Breast epithelium (tissue), 4 donors: ENCODE measurements around the gene NEK4. TPM values are rescaled to one million over a fixed set of nuclear protein-coding genes. Genes with fewer than 3 reads are reported as not detected.

Experiments
- DNase-seq, 2 donors: peaks; one replicate each; pipeline ENCODE4 v3.0.0-alpha.2; 2019; ENCODE audit warnings: low spot score in 2 of 2
- H3K27ac ChIP-seq, 2 donors: fragments of 200-600 bp; sonication (generic) in 1 of 2; one replicate each; pipeline ENCODE4 v1.5.1; 2016 to 2019; ENCODE audit warnings: mild to moderate bottlenecking in 1 of 2
- H3K27me3 ChIP-seq, 2 donors: fragments of 200-600 bp; sonication (generic) in 1 of 2; one replicate each; pipeline versions ENCODE4 v1.5.1 to v1.6.0; 2017 to 2019; ENCODE audit warnings: control low read depth in 1 of 2, mild to moderate bottlenecking in 1 of 2
- H3K36me3 ChIP-seq: fragments of 200-600 bp; one replicate; pipeline ENCODE4 v1.5.1; 2019
- H3K4me1 ChIP-seq, 2 donors: fragments of 200-600 bp; sonication (generic); one replicate each; pipeline ENCODE4 v1.5.1; 2016 to 2019; ENCODE audit warnings: control low read depth in 1 of 2
- H3K4me3 ChIP-seq, 3 donors: fragments of 200-600 bp; sonication (generic); 1 replicate in 2 of 3; 2 replicates in 1 of 3; pipeline ENCODE4 v1.5.1; 2016 to 2019; ENCODE audit warnings: mild to moderate bottlenecking in 3 of 3, moderate library complexity in 2 of 3
- H3K9me3 ChIP-seq, 2 donors: fragments of 200-600 bp; sonication (generic) in 1 of 2; one replicate each; pipeline ENCODE4 v1.5.1; 2016 to 2019; ENCODE audit warnings: control low read depth in 1 of 2
- CTCF ChIP-seq, 3 donors: fragments of 450-650 bp; IDR thresholded peaks; one replicate each; pipeline ENCODE4 v1.5.1; 2016 to 2017; ENCODE audit warnings: antibody characterized with exemption in 3 of 3, mild to moderate bottlenecking in 3 of 3, moderate library complexity in 3 of 3
- POLR2A ChIP-seq: fragments of 450-650 bp; IDR thresholded peaks from one replicate; pipeline ENCODE4 v1.6.1; 2016; ENCODE audit warnings: antibody characterized with exemption, mild to moderate bottlenecking, moderate library complexity
- POLR2AphosphoS5 ChIP-seq, 3 donors: sonication (generic); formaldehyde crosslinking; IDR thresholded peaks; one replicate each; pipeline ENCODE4 v1.6.1; 2017; ENCODE audit warnings: antibody characterized with exemption in 3 of 3
- intact Hi-C: fragments of 100-400 bp; cut with DNase I; formaldehyde crosslinking; loops from one replicate; pipeline ENCODE4 v1.15.1; 2023; ENCODE audit warnings: low total_unique reads
- total RNA-seq, 3 donors: library from RNA; depleted of rRNA; stranded (reverse); fragments of >200 nt; gene quantifications; one replicate each; pipeline ENCODE4 v1.1.0, GENCODE V29; 2016

Gene NEK4
- total RNA-seq, 3 donors from 2014 or later = 16.5 to 32.4 (median 30.0) TPM

- Histone ChIP-seq H3K27me3 (no peaks in the 10 kb centered on the region), H3K4me3 (no peak overlapping the region), H3K36me3 (no peaks in the 10 kb centered on the region), H3K9me3 (no peaks in the 10 kb centered on the region), H3K4me1 (no peaks in the 10 kb centered on the region), H3K27ac (peak overlapping the region in 1 of 2 donors; percentile 52)
- no peak for DNase-seq
- TF ChIP-seq POLR2AphosphoS5 (IDR thresholded peaks at IDR 0.05) = no peak
- no peak for TF ChIP-seq POLR2A
- intact Hi-C loops = loop anchor here (2.0 kb wide), 1 partner anchor 27 kb away; no protein-coding TSS in a partner anchor
Measured at GRCh38 chr3:52793702-52794611, 23.2 kb upstream of the NEK4 start.

GRCh38 chr3:52792961-52793695, 22.4 kb upstream of the NEK4 start:
- no peak overlapping the region for H3K4me3 ChIP-seq
- no peak for TF ChIP-seq POLR2AphosphoS5 (IDR thresholded peaks at IDR 0.05)
- TF ChIP-seq POLR2A = no peak
- TF ChIP-seq CTCF (IDR thresholded peaks at IDR 0.05) = no peak
- DNase-seq = no peak
- H3K27me3 ChIP-seq = no peaks in the 10 kb centered on the region
- H3K27ac ChIP-seq = peak overlapping the region in 1 of 2 donors; percentile 52
- no peaks in the 10 kb centered on the region for H3K9me3 ChIP-seq
- H3K36me3 ChIP-seq = no peaks in the 10 kb centered on the region
- H3K4me1 ChIP-seq = no peaks in the 10 kb centered on the region
- intact Hi-C loops = loop anchor here (2.0 kb wide), 1 partner anchor 28 kb away; no protein-coding TSS in a partner anchor

GRCh38 chr3:52792413-52792812, 21.7 kb upstream of the NEK4 start:
- no peaks in the 10 kb centered on the region for H3K27me3 ChIP-seq
- intact Hi-C loops = loop anchor here (2.0 kb wide), 1 partner anchor 28 kb away; no protein-coding TSS in a partner anchor
- H3K27ac ChIP-seq = no peak overlapping the region
- H3K36me3 ChIP-seq = no peaks in the 10 kb centered on the region
- TF ChIP-seq POLR2A = no peak
- no peak for TF ChIP-seq POLR2AphosphoS5 (IDR thresholded peaks at IDR 0.05)
- TF ChIP-seq CTCF (IDR thresholded peaks at IDR 0.05) = no peak
- H3K4me3 ChIP-seq = no peak overlapping the region
- no peaks in the 10 kb centered on the region for H3K9me3 ChIP-seq
- DNase-seq = no peak
- H3K4me1 ChIP-seq = no peaks in the 10 kb centered on the region

GRCh38 chr3:52791928-52792327, 21.2 kb upstream of the NEK4 start:
- Histone ChIP-seq H3K4me1 (no peaks in the 10 kb centered on the region), H3K27ac (no peak overlapping the region), H3K36me3 (no peaks in the 10 kb centered on the region), H3K9me3 (no peaks in the 10 kb centered on the region), H3K4me3 (no peak overlapping the region), H3K27me3 (no peaks in the 10 kb centered on the region)
- intact Hi-C loops = loop anchor here (2.0 kb wide), 1 partner anchor 29 kb away; no protein-coding TSS in a partner anchor
- TF ChIP-seq CTCF (IDR thresholded peaks at IDR 0.05) (no peak), POLR2A (no peak), POLR2AphosphoS5 (IDR thresholded peaks at IDR 0.05) (no peak)
- DNase-seq = no peak

- TF ChIP-seq POLR2AphosphoS5 (IDR thresholded peaks at IDR 0.05) = no peak
- TF ChIP-seq POLR2A = no peak
- no peak for TF ChIP-seq CTCF (IDR thresholded peaks at IDR 0.05)
- Histone ChIP-seq H3K27me3 (no peaks in the 10 kb centered on the region), H3K4me3 (no peak overlapping the region), H3K4me1 (no peaks in the 10 kb centered on the region), H3K9me3 (no peaks in the 10 kb centered on the region), H3K36me3 (no peaks in the 10 kb centered on the region), H3K27ac (no peak overlapping the region)
- intact Hi-C loops = no loop called here
- DNase-seq = no peak
Measured at GRCh38 chr3:52791366-52791765, 20.6 kb upstream of the NEK4 start.
